Measurements from ENCODE around the gene NHLH2.

Gene NHLH2

GRCh38 chr1:115840605-115841460 lies at the start of gene NHLH2:
TSS of gene NHLH2 (minus strand) at chr1:115841126. CDS start at chr1:115838372, 2,754 bp downstream.
- DNase-seq = no peak

DNA sequence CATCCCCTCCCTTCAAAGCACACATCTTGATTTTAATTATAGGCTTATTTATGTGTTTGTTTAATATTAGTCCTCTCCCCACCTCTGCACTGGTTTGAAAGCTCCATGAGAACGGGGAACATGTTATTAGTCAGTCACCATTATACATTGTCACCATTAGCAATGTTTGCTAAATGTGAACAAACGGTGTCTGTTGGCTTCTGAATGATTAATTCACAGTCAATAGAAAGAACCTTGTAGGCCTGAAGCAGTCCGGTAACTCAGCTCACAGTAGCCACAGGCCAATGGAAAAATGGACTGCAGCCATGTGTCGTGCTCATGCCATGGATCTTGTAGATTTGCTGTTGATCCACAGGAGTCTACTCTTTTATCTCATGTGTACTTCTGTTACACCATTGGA lies 49.7 kb upstream of the NHLH2 start:
- no peak for DNase-seq

GRCh38 chr1:115888976-115889375 lies 48.0 kb upstream of the NHLH2 start:
- no peak for DNase-seq

GRCh38 chr1:115882913-115883902 lies 42.3 kb upstream of the NHLH2 start:
- no peak for DNase-seq

DNA sequence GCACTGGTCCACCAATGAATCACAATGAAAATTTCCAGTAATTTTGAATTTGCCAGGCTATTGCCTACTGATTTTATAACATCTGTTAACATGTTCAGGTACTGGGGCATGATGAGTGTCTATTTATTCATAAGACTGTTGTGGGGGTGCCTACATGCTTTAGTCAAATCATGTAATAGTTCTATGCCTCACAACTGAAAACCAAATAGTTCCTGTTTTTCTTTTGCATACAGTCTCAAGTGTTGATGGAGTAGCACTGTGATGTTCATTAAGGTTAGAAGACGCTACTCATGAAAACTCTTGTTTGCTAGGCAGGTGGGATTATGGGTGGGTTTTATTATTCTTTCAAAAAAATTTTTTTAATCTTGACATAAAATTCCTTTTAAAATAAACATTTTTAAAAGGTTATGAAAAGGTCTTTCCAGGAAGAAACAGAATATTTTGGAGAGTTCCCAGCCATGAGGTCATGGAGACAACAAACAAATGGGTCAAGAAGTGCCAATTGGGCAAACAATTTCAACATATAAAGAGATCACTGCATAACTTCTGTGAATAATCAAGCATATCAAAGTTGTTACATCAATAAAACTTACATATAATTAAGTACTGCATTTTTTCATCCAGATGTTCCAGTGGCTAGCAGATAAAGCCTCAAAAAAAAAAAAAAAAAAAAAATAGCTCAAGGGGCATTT lies 40.2 kb upstream of the NHLH2 start:
- no peak for DNase-seq

GRCh38 chr1:115879977-115880376 lies 39.1 kb upstream of the NHLH2 start:
- DNase-seq = no peak

- DNase-seq = no peak
Observed at GRCh38 chr1:115877511-115877910, 36.6 kb upstream of the NHLH2 start.

DNA sequence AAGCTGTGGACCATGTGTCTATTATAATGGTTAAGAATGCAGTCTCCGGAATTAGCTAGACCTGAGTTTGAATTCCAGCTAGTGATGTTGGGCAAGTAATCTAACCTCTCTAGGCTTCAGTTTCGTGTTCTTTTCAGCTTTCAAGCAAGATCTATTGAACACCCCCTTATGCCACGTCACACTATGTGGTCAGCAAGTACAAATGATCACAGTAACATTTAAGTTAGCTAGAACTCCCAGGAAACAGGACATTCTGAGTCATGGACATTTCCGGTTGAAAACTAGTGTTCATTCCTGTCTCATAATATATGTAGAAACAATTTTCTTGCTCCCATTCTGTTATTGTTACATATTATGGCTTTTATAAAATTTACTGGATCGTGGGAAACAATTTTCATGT lies 34.0 kb upstream of the NHLH2 start:
- DNase-seq = no peak

DNA sequence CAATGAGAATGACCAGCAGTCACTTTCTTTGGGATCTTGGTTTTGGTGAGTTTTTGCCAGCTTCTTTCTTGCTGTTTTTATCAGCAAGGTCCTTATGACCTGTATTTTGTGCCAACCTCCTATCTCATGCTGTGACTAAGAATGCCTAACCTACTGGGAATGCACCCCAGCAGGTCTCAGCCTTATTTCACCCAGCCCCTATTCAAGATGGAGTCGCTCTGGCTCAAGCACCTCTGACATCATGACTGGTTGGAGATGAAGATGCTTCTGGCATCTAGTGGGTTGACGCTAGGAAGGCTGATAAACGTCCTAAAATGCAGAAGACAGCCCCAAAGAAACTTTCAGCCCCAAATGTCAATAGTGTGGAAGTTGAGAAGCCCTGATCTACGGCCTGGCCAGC lies 33.6 kb upstream of the NHLH2 start:
- DNase-seq = no peak

DNA sequence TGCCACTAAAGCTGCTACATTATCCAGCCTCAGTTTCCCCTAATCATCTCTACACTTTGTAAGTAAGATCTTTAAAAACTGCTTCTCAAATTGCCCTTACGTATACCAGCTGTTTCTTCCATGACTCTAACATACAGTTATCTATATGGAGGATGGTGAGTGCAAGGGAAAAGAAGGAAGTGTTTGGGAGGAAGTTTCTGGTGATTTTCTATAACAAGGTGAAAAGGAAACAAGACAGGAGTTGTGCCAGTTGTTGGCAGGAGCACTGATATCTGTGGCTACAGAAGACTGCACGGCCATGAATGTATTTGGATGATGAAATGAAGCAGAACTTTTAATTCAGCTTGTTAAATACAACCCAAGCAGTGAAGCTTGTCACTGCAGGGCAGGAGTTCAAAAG lies 32.3 kb upstream of the NHLH2 start:
- DNase-seq = no peak

DNA sequence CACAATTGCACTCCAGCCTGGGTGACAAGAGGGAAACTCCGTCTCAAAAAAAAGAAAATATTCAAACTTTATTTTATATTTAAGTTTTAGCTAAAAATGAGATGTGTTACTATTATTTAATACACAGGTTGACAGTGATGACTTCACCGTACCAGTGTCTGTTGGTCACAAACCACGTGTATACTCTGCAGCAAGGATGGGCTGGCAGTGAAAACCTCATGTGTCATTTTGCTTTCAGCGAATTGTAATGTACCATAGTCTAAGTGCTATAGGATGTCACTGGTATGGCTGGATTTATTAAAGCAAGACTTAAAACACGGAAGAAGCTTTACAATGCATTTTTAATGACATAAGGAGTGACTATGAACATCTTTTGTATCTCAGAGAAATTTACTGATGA lies 28.1 kb upstream of the NHLH2 start:
- DNase-seq = no peak

GRCh38 chr1:115867216-115867615 lies 26.3 kb upstream of the NHLH2 start:
- DNase-seq = no peak

DNA sequence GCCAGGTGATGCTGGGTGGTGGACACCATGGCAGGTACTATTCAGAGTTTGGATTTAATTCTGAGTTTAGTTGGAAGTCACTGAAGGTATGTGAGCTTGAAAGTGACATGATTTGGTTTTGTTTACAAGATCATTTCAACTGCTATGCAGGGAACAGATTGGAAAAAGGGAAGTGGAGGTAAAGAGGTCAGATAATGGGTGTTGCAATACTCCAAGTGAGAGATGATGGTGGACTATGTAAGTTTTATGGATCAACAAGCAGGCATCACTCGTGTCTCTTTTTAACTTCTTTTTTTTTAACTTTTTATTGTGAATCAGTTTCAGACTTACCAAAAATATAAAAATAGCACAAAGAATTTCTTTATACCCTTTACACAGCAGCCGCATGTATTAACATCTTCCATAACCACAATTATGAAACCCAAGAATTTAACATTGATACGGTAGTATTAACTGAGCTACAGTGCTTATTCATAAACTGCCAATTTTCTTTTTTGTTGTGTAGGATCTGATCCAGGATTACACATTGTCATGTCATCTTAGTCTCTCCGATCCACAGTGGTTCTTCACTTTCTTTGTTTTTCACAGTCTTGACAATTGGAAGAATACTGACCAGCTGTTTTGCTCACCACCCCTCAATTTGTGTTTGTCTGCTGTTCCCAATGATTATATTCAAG lies 24.9 kb upstream of the NHLH2 start:
- no peak for DNase-seq

DNA sequence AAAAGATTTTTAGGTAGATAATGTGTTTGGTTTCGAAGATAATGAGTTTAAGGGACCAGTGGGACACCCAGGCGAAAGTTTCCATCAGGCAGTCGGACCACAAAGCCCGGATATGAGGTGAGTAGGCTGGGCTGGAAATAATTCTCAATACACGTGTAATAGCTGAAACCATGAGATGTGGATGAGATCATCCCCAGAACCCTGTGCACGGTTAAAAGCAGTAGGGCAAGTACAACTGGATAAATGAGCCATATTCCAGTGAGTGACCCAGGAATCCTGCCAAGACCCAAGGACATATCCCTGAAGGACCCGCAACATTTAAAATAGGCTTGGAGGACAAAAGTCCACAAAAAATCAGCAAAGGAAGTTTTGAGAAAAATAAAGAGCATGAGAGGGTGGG lies 21.5 kb upstream of the NHLH2 start:
- no peak for DNase-seq

DNA sequence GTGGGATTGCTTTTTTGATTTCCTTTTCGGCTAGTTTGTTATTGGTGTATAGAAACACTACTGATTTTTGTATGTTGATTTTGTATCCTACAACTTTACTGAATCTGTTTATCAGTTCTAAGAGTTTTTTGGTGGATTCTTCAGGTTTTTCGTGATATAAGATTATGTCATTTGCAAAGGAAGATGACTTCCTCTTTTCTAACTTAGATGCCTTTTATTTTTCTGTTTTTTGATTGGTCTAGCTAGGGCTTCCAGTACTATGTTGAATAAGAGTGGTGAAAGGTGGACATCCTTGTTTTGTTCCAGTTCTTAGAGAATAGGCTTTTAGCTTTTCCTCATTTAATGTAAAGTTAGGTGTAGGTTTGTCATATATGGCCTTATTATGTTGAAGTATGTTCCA lies 13.1 kb upstream of the NHLH2 start:
- DNase-seq = no peak

- no peak for DNase-seq
Observed at GRCh38 chr1:115850937-115851336, 10.0 kb upstream of the NHLH2 start.

GRCh38 chr1:115847787-115848186 lies 6.9 kb upstream of the NHLH2 start:
- no peak for DNase-seq

DNA sequence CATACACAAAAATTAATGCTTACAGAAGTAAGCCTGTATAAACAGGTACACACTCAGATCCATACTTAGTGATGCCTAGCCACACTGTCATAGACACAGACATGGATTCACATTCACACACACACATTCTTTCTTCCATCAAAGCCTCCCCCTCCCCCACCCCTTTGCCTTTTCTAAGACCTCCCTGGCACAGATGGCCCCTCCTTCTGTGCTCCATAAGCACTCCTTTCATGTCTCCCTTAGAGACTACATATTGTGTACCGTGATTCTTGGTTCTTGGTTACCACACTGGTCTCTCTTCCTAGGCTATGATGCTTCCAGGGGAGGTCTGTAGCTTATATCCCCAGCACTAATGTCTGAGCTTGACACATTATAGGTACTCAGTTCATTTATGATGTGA lies 2.0 kb upstream of the NHLH2 start:
- DNase-seq = no peak

- DNase-seq = no peak
Observed at GRCh38 chr1:115839679-115840237, 1.2 kb downstream of the NHLH2 start.

- DNase-seq = no peak
Observed at GRCh38 chr1:115839029-115839678, 1.8 kb downstream of the NHLH2 start.

DNA sequence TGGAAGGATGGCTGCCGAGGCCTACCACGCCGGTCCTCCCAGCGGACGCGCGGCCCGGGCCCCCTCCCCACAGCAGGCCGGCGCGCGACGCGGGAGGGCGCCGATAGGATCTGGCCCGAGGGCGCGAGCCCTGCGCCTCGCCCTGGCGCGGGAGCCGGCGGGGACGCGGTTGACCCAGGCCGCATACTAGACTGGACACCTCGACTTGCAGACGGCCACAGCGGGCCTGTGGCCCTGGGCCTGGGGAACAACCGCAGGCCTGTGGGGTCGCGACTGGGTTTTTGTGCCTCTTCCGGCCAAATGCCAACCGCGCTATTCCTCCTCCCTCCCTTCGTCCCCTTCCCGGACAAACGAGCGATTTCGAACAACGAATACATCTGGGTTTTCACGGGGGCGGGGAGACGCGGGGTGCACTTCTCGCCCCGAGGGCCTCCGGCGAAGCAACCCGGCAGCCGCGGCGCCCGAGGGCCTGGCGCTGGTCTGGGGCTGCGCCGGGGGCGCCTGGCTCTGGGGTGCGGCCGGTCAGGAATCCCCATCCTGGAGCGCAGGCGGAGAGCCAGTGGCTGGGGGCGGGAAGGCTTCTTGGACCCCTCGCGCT lies 2.4 kb downstream of the NHLH2 start:
- no peak for DNase-seq

Measured in NCI-H1436 (cell line).